K562 (cell line): ENCODE results near the gene TBC1D17. TPM values are rescaled to one million over a fixed set of nuclear protein-coding genes. Genes with fewer than 3 reads are reported as not detected.

Experiments used
- CHD4 ChIP-seq: fragments of 200-600 bp; sonication (generic); IDR thresholded peaks from 3 replicates; pipeline ENCODE4 v1.6.1; 2012; ENCODE audit warnings: low read depth, mild to moderate bottlenecking, mixed read lengths, low read length, inconsistent platforms; ENCODE audit not compliant: insufficient read depth, insufficient replicate concordance, poor library complexity, severe bottlenecking
- CREB1 ChIP-seq, 2 experiments: sonication (generic) in 1 of 2; formaldehyde crosslinking in 1 of 2; IDR thresholded peaks; 2 replicates each; pipeline versions ENCODE4 v1.6.1 to v1.8.0; 2012 to 2022; ENCODE audit warnings: inconsistent platforms in 1 of 2, mild to moderate bottlenecking in 1 of 2, missing genetic modification reagents in 1 of 2, moderate library complexity in 1 of 2
- FOXP4 ChIP-seq: sonication (generic); formaldehyde crosslinking; IDR thresholded peaks from 2 replicates; pipeline ENCODE4 v1.8.0; 2022; ENCODE audit warnings: mild to moderate bottlenecking, missing genetic modification reagents, borderline replicate concordance
- HBP1 ChIP-seq: fragments of 450-650 bp; formaldehyde crosslinking; IDR thresholded peaks from 2 replicates; pipeline ENCODE4 v1.4.0; 2022; ENCODE audit warnings: missing genetic modification characterization
- HMBOX1 ChIP-seq: sonication (generic); IDR thresholded peaks from 2 replicates; pipeline ENCODE4 v1.6.1; 2016
- KAT7 ChIP-seq: sonication (generic); formaldehyde crosslinking; IDR thresholded peaks from 2 replicates; pipeline ENCODE4 v1.8.0; 2022; ENCODE audit warnings: missing genetic modification reagents, mild to moderate bottlenecking, borderline replicate concordance
- KDM5B ChIP-seq: fragments of 200-600 bp; sonication (generic); IDR thresholded peaks from 2 replicates; pipeline ENCODE4 v1.6.1; 2012; ENCODE audit warnings: low read depth, mild to moderate bottlenecking, moderate library complexity, low read length, control low read depth, inconsistent platforms; ENCODE audit not compliant: insufficient replicate concordance
- KLF6 ChIP-seq: fragments of 250-450 bp; sonication (Bioruptor Pico); IDR thresholded peaks from 2 replicates; pipeline ENCODE4 v1.4.0; 2020; ENCODE audit warnings: mild to moderate bottlenecking, moderate library complexity, borderline replicate concordance
- LARP7 ChIP-seq: fragments of 450-650 bp; IDR thresholded peaks from 2 replicates; pipeline ENCODE4 v1.6.1; 2016
- MEF2A ChIP-seq: IDR thresholded peaks from 2 replicates; pipeline ENCODE4 v1.6.1; 2011; ENCODE audit warnings: low read depth, mild to moderate bottlenecking, low read length, moderate library complexity; ENCODE audit not compliant: control insufficient read depth
- SMARCA5 ChIP-seq: fragments of 450-650 bp; IDR thresholded peaks from 2 replicates; pipeline ENCODE4 v1.6.1; 2016
- SNIP1 ChIP-seq: fragments of 450-650 bp; IDR thresholded peaks from 2 replicates; pipeline ENCODE4 v1.7.1; 2017; ENCODE audit warnings: low read depth, mild to moderate bottlenecking
- STAG1 ChIP-seq: sonication (generic); formaldehyde crosslinking; IDR thresholded peaks from 2 replicates; pipeline ENCODE4 v1.5.0; 2020; ENCODE audit warnings: missing genetic modification reagents, borderline replicate concordance
- TAL1 ChIP-seq: fragments of 450-650 bp; IDR thresholded peaks from 2 replicates; pipeline ENCODE4 v1.6.1; 2016; ENCODE audit warnings: mild to moderate bottlenecking
- TCFL5 ChIP-seq: fragments of 250-450 bp; sonication (Bioruptor Pico); conservative IDR thresholded peaks from 2 replicates; pipeline ENCODE4 v1.6.1; 2021; ENCODE audit warnings: mild to moderate bottlenecking, moderate library complexity, matching md5 sums
- TEAD2 ChIP-seq: fragments of 450-650 bp; IDR thresholded peaks from 2 replicates; pipeline ENCODE4 v1.6.1; 2016; ENCODE audit warnings: missing genetic modification characterization, control low read depth, missing compliant biosample characterization
- ZNF253 ChIP-seq: fragments of 250-450 bp; sonication (Bioruptor Pico); conservative IDR thresholded peaks from 2 replicates; pipeline ENCODE4 v1.6.1; 2021; ENCODE audit warnings: mild to moderate bottlenecking
- ZNF561 ChIP-seq: fragments of 450-650 bp; formaldehyde crosslinking; conservative IDR thresholded peaks from 2 replicates; pipeline ENCODE4 v1.4.0; 2020; ENCODE audit warnings: mild to moderate bottlenecking, moderate library complexity
- ZNF609 ChIP-seq: sonication (generic); formaldehyde crosslinking; IDR thresholded peaks from 2 replicates; pipeline ENCODE4 v1.8.1; 2023; ENCODE audit warnings: missing genetic modification reagents, mild to moderate bottlenecking, borderline replicate concordance
- polyA plus RNA-seq, 8 experiments: library from polyadenylated mRNA; depleted of rRNA in 4 of 8; stranded (reverse) in 5 of 8; unstranded in 3 of 8; fragments of >200 nt; fragmentation: Nextera tagmentation in 2 of 8; fragmentation: Illumina TruSeq in 1 of 8; extraction: Ambion mirVana in 2 of 8; extraction: Trizol in 1 of 8; gene quantifications; 2 replicates each; pipeline versions ENCODE4 v1.2.1 to v1.2.3, GENCODE V29; 2011 to 2014; ENCODE audit warnings: inconsistent platforms in 1 of 8, missing spikeins in 1 of 8
- total RNA-seq, 7 experiments: library from RNA; depleted of rRNA in 6 of 7; stranded (reverse); fragments of >200 nt in 6 of 7; fragmentation: Illumina TruSeq in 2 of 7; extraction: Trizol in 2 of 7; gene quantifications; 2 replicates each; pipeline versions ENCODE4 v1.2.1 to v1.2.3, GENCODE V29; 2011 to 2021; ENCODE audit warnings: low replicate concordance in 1 of 7

Gene TBC1D17
- total and polyA plus RNA-seq, 9 of the 15 experiments (the other 6 are each of a cell fraction or from before 2014, with no cell fraction given), result 0.42 to 16.0 (median 3.8) TPM

GRCh38 chr19:49929121-49929610 lies 51.7 kb downstream of the TBC1D17 start, which contains the start of the genes ATF5 and NUP62 (continued):
- TF ChIP-seq CREB1 (IDR thresholded peaks at IDR 0.05) (0 out of 2 replicates have a peak, but pooled peaks have one; percentile 20), CREB1 (CRISPR knock-in tag; IDR thresholded peaks at IDR 0.05) (no peak), TEAD2 (tag) (no peak), LARP7 (peak; percentile 31; the same call in 1 of the 2 replicates), MEF2A (no peak), CHD4 (no peak), SNIP1 (no peak), KLF6 (CRISPR knock-in tag) (no peak; the same call in 1 of the 2 replicates), HBP1 (CRISPR knock-in tag) (peak; percentile 95), ZNF609 (CRISPR knock-in tag) (no peak; the same call in 1 of the 2 replicates), KDM5B (peak; percentile 60), SMARCA5 (peak; percentile 87), ZNF253 (CRISPR knock-in tag) (no peak), HMBOX1 (no peak), KAT7 (CRISPR knock-in tag) (peak; percentile 86; the same call in 1 of the 2 replicates), FOXP4 (CRISPR knock-in tag) (no peak), STAG1 (no peak), ZNF561 (CRISPR knock-in tag) (no peak), TAL1 (0 out of 2 replicates have a peak, but pooled peaks have one; percentile 12), TCFL5 (CRISPR knock-in tag) (no peak)
